Measurements from ENCODE around the gene ARRDC4. TPM values are rescaled to one million over a fixed set of nuclear protein-coding genes. Genes with fewer than 3 reads are reported as not detected.
"Not testable (repeated sequence)": the region's sequence is repeated elsewhere in the genome, so short reads cannot be mapped to it uniquely, and the experiment has no call there.

Gene ARRDC4
- total and polyA plus RNA-seq, 5 donors from 2014 or later = 0.28 to 0.59 (median 0.36) TPM; not detected in 1

GRCh38 chr15:97979140-97979520, 18.6 kb downstream of the ARRDC4 start:
- no peak overlapping the region for H3K4me3 ChIP-seq (ENCODE audit: low read depth, low read length)
- Mint-ChIP-seq H3K4me1 (peaks cover 0 to 3% (median 0%) of the 10 kb centered on the region in 4 donors), H3K27ac (no peak overlapping the region), H3K36me3 (no peaks in the 10 kb centered on the region), H3K4me3 (no peak overlapping the region), H3K9me3 (peaks cover 0 to 5% (median 2%) of the 10 kb centered on the region in 7 donors), H3K27me3 (no peaks in the 10 kb centered on the region)
- no peaks in the 10 kb centered on the region for H3K4me1 ChIP-seq (ENCODE audit: control insufficient read depth, insufficient read depth, low read length, poor library complexity, severe bottlenecking)
- no peak for DNase-seq
- no peaks in the 10 kb centered on the region for H3K36me3 ChIP-seq (ENCODE audit: control insufficient read depth, insufficient read depth, low read length)
- no peak for ATAC-seq (ENCODE audit: low read depth in 2 of 2)
- H3K27ac ChIP-seq (ENCODE audit: insufficient read depth, low read length, poor library complexity, severe bottlenecking) = no peak overlapping the region
- no peaks in the 10 kb centered on the region for H3K27me3 ChIP-seq (ENCODE audit: control insufficient read depth, insufficient read depth, low read length)
- no peaks in the 10 kb centered on the region for H3K9me3 ChIP-seq (ENCODE audit: control insufficient read depth in 2 of 2, low read length in 2 of 2)

GRCh38 chr15:97981058-97981457, 20.6 kb downstream of the ARRDC4 start:
- no peak overlapping the region for H3K4me3 Mint-ChIP-seq
- no peak overlapping the region for H3K27ac ChIP-seq (ENCODE audit: insufficient read depth, low read length, poor library complexity, severe bottlenecking)
- no peak overlapping the region for H3K4me3 ChIP-seq (ENCODE audit: low read depth, low read length)
- H3K9me3 ChIP-seq (ENCODE audit: control insufficient read depth in 2 of 2, low read length in 2 of 2) = no peaks in the 10 kb centered on the region
- no peaks in the 10 kb centered on the region for H3K36me3 ChIP-seq (ENCODE audit: control insufficient read depth, insufficient read depth, low read length)
- no peaks in the 10 kb centered on the region for H3K36me3 Mint-ChIP-seq
- H3K27me3 Mint-ChIP-seq = no peaks in the 10 kb centered on the region
- peaks cover 0 to 3% (median 0%) of the 10 kb centered on the region in 4 donors for H3K4me1 Mint-ChIP-seq
- H3K9me3 Mint-ChIP-seq = peaks cover under 1 to 5% (median 4%) of the 10 kb centered on the region in 7 donors
- H3K4me1 ChIP-seq (ENCODE audit: control insufficient read depth, insufficient read depth, low read length, poor library complexity, severe bottlenecking) = no peaks in the 10 kb centered on the region
- DNase-seq = no peak
- H3K27ac Mint-ChIP-seq = no peak overlapping the region
- ATAC-seq (ENCODE audit: low read depth in 2 of 2) = no peak
- no peaks in the 10 kb centered on the region for H3K27me3 ChIP-seq (ENCODE audit: control insufficient read depth, insufficient read depth, low read length)

- no peaks in the 10 kb centered on the region for H3K4me1 ChIP-seq (ENCODE audit: control insufficient read depth, insufficient read depth, low read length, poor library complexity, severe bottlenecking)
- ATAC-seq (ENCODE audit: low read depth in 2 of 2) = no peak
Observed at GRCh38 chr15:97981758-97982157, 21.3 kb downstream of the ARRDC4 start.

GRCh38 chr15:97984157-97984556, 23.7 kb downstream of the ARRDC4 start:
- no peak overlapping the region for H3K27ac Mint-ChIP-seq
- no peaks in the 10 kb centered on the region for H3K36me3 ChIP-seq (ENCODE audit: control insufficient read depth, insufficient read depth, low read length)
- H3K27me3 ChIP-seq (ENCODE audit: control insufficient read depth, insufficient read depth, low read length) = no peaks in the 10 kb centered on the region
- no peak overlapping the region for H3K27ac ChIP-seq (ENCODE audit: insufficient read depth, low read length, poor library complexity, severe bottlenecking)
- ATAC-seq (ENCODE audit: low read depth in 2 of 2) (no peak), DNase-seq (no peak)
- H3K4me1 Mint-ChIP-seq = peaks cover 0 to 3% (median 0%) of the 10 kb centered on the region in 4 donors
- H3K9me3 Mint-ChIP-seq = peaks cover 3 to 18% (median 9%) of the 10 kb centered on the region in 7 donors
- H3K27me3 Mint-ChIP-seq = no peaks in the 10 kb centered on the region
- no peaks in the 10 kb centered on the region for H3K9me3 ChIP-seq (ENCODE audit: control insufficient read depth in 2 of 2, low read length in 2 of 2)
- no peak overlapping the region for H3K4me3 Mint-ChIP-seq
- no peak overlapping the region for H3K4me3 ChIP-seq (ENCODE audit: low read depth, low read length)
- no peaks in the 10 kb centered on the region for H3K4me1 ChIP-seq (ENCODE audit: control insufficient read depth, insufficient read depth, low read length, poor library complexity, severe bottlenecking)
- H3K36me3 Mint-ChIP-seq = no peaks in the 10 kb centered on the region

More at GRCh38 chr15:97981758-97982157, 21.3 kb downstream of the ARRDC4 start:
- Mint-ChIP-seq H3K27me3 (no peaks in the 10 kb centered on the region), H3K4me1 (peaks cover 0 to 3% (median 0%) of the 10 kb centered on the region in 4 donors), H3K36me3 (no peaks in the 10 kb centered on the region), H3K9me3 (peaks cover 3 to 11% (median 7%) of the 10 kb centered on the region in 7 donors), H3K27ac (no peak overlapping the region), H3K4me3 (no peak overlapping the region)
- Histone ChIP-seq H3K9me3 (ENCODE audit: control insufficient read depth in 2 of 2, low read length in 2 of 2) (no peaks in the 10 kb centered on the region), H3K36me3 (ENCODE audit: control insufficient read depth, insufficient read depth, low read length) (no peaks in the 10 kb centered on the region), H3K4me3 (ENCODE audit: low read depth, low read length) (no peak overlapping the region), H3K27me3 (ENCODE audit: control insufficient read depth, insufficient read depth, low read length) (no peaks in the 10 kb centered on the region), H3K27ac (ENCODE audit: insufficient read depth, low read length, poor library complexity, severe bottlenecking) (no peak overlapping the region)
- DNase-seq = no peak

GRCh38 chr15:97985979-97986378, 25.5 kb downstream of the ARRDC4 start:
- not testable (repeated sequence) for H3K27me3 Mint-ChIP-seq; H3K4me3 Mint-ChIP-seq; H3K9me3 ChIP-seq (ENCODE audit: control insufficient read depth in 2 of 2, low read length in 2 of 2); H3K36me3 ChIP-seq (ENCODE audit: control insufficient read depth, insufficient read depth, low read length); H3K4me1 Mint-ChIP-seq; H3K27ac Mint-ChIP-seq; H3K36me3 Mint-ChIP-seq; H3K4me1 ChIP-seq (ENCODE audit: control insufficient read depth, insufficient read depth, low read length, poor library complexity, severe bottlenecking); H3K4me3 ChIP-seq (ENCODE audit: low read depth, low read length); H3K27ac ChIP-seq (ENCODE audit: insufficient read depth, low read length, poor library complexity, severe bottlenecking); H3K27me3 ChIP-seq (ENCODE audit: control insufficient read depth, insufficient read depth, low read length); ATAC-seq (ENCODE audit: low read depth in 2 of 2); DNase-seq
- H3K9me3 Mint-ChIP-seq = peaks cover 5 to 18% (median 9%) of the 10 kb centered on the region in 7 donors

- DNase-seq (no peak), ATAC-seq (ENCODE audit: low read depth in 2 of 2) (no peak)
- Histone ChIP-seq H3K9me3 (ENCODE audit: control insufficient read depth in 2 of 2, low read length in 2 of 2) (no peaks in the 10 kb centered on the region), H3K27me3 (ENCODE audit: control insufficient read depth, insufficient read depth, low read length) (no peaks in the 10 kb centered on the region), H3K4me3 (ENCODE audit: low read depth, low read length) (no peak overlapping the region), H3K36me3 (ENCODE audit: control insufficient read depth, insufficient read depth, low read length) (no peaks in the 10 kb centered on the region), H3K27ac (ENCODE audit: insufficient read depth, low read length, poor library complexity, severe bottlenecking) (no peak overlapping the region), H3K4me1 (ENCODE audit: control insufficient read depth, insufficient read depth, low read length, poor library complexity, severe bottlenecking) (no peaks in the 10 kb centered on the region)
- H3K4me1 Mint-ChIP-seq = no peaks in the 10 kb centered on the region
- H3K4me3 Mint-ChIP-seq = no peak overlapping the region
- H3K36me3 Mint-ChIP-seq = no peaks in the 10 kb centered on the region
- H3K27ac Mint-ChIP-seq = no peak overlapping the region
- no peaks in the 10 kb centered on the region for H3K27me3 Mint-ChIP-seq
- peaks cover 5 to 18% (median 9%) of the 10 kb centered on the region in 7 donors for H3K9me3 Mint-ChIP-seq
Observed at GRCh38 chr15:97986781-97987180, 26.3 kb downstream of the ARRDC4 start.

GRCh38 chr15:97989299-97989698, 28.8 kb downstream of the ARRDC4 start:
- H3K9me3 Mint-ChIP-seq = peaks cover 3 to 18% (median 7%) of the 10 kb centered on the region in 7 donors
- Histone ChIP-seq H3K27ac (ENCODE audit: insufficient read depth, low read length, poor library complexity, severe bottlenecking) (no peak overlapping the region), H3K9me3 (ENCODE audit: control insufficient read depth in 2 of 2, low read length in 2 of 2) (no peaks in the 10 kb centered on the region), H3K4me1 (ENCODE audit: control insufficient read depth, insufficient read depth, low read length, poor library complexity, severe bottlenecking) (no peaks in the 10 kb centered on the region), H3K27me3 (ENCODE audit: control insufficient read depth, insufficient read depth, low read length) (no peaks in the 10 kb centered on the region), H3K36me3 (ENCODE audit: control insufficient read depth, insufficient read depth, low read length) (no peaks in the 10 kb centered on the region), H3K4me3 (ENCODE audit: low read depth, low read length) (no peak overlapping the region)
- peaks cover 0 to 3% (median 0%) of the 10 kb centered on the region in 4 donors for H3K4me1 Mint-ChIP-seq
- no peaks in the 10 kb centered on the region for H3K36me3 Mint-ChIP-seq
- H3K27me3 Mint-ChIP-seq = no peaks in the 10 kb centered on the region
- H3K27ac Mint-ChIP-seq = no peak overlapping the region
- DNase-seq (no peak), ATAC-seq (ENCODE audit: low read depth in 2 of 2) (no peak)
- H3K4me3 Mint-ChIP-seq = no peak overlapping the region

- peak overlapping the region in 1 of 3 donors; percentile 10 for H3K27ac Mint-ChIP-seq
Observed at GRCh38 chr15:97991972-97992541, 31.6 kb downstream of the ARRDC4 start.

More at GRCh38 chr15:97991972-97992541, 31.6 kb downstream of the ARRDC4 start:
- Histone ChIP-seq H3K4me3 (ENCODE audit: low read depth, low read length) (no peak overlapping the region), H3K27me3 (ENCODE audit: control insufficient read depth, insufficient read depth, low read length) (no peaks in the 10 kb centered on the region), H3K9me3 (ENCODE audit: control insufficient read depth in 2 of 2, low read length in 2 of 2) (no peaks in the 10 kb centered on the region), H3K36me3 (ENCODE audit: control insufficient read depth, insufficient read depth, low read length) (no peaks in the 10 kb centered on the region), H3K4me1 (ENCODE audit: control insufficient read depth, insufficient read depth, low read length, poor library complexity, severe bottlenecking) (no peaks in the 10 kb centered on the region), H3K27ac (ENCODE audit: insufficient read depth, low read length, poor library complexity, severe bottlenecking) (no peak overlapping the region)
- no peak overlapping the region for H3K4me3 Mint-ChIP-seq
- peaks cover 0 to 8% (median 4%) of the 10 kb centered on the region in 7 donors for H3K9me3 Mint-ChIP-seq
- ATAC-seq (ENCODE audit: low read depth in 2 of 2) (no peak), DNase-seq (no peak)
- peaks cover 0 to 11% (median 3%) of the 10 kb centered on the region in 4 donors for H3K4me1 Mint-ChIP-seq
- H3K36me3 Mint-ChIP-seq = no peaks in the 10 kb centered on the region
- H3K27me3 Mint-ChIP-seq = no peaks in the 10 kb centered on the region

All from CD4-positive, CD25-positive, alpha-beta regulatory T cell (primary cell).